Amniotic epithelial cell (primary cell): ENCODE results near the gene C11orf65.

ENCODE experiments used
- DNase-seq: peaks from one replicate; pipeline ENCODE4 v3.0.0-alpha.2; 2010; ENCODE audit warnings: low read depth

C11orf65 gene, protein sequence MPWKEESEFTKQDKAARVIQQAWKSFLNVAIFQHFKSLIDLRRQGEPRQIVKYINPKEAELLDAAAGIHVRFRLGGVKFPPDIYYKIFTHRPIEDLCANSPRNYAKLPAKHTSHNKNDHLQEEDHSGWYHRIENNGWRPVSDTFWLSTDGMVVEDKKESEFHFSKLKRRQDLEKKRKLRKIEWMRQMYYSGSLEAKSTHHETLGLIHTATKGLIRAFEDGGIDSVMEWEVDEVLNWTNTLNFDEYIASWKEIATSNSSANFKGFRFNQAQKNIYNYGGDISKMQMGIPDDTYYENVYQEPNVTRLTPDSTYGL

DNA sequence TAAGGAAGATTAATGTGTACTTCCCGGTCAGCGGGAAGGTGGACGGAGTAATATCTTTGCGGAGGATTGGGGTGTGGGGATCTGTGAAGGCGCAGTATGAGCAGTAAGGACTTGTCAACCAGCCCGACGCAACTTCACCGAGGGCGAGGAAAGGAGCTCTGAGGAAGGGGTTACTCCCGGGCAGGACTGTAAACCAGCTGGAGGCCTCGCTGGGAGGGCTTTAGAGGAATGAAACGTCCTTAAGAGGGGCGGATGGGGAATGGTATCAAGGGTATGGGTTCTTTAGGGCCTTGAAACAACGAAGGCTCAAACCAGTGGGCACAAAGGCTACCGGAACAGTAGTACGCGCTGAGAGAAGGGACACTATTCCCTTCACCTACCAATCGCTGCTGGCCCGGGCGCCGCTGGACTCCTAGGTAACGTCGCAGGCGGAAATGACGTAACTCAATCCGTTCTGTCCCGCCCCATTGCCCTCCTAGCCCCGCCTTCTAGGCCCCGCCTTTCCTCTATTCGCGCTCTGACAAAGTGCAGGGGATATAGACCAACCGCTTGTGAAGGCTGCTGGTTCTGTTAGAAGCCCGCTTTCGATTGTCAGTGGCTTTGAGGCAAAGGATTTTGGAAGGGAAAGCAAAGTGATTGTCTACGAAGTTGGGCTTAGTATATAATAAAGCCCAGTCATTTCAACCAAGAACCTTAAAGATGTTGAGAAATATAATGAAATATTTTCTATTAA, at the start of gene C11orf65:
TSS of gene C11orf65 (minus strand) at position 439 of the 733 bp plus-strand sequence. CDS start 5,970 bp downstream, outside the sequence.
- peak; percentile 96 for DNase-seq

DNA sequence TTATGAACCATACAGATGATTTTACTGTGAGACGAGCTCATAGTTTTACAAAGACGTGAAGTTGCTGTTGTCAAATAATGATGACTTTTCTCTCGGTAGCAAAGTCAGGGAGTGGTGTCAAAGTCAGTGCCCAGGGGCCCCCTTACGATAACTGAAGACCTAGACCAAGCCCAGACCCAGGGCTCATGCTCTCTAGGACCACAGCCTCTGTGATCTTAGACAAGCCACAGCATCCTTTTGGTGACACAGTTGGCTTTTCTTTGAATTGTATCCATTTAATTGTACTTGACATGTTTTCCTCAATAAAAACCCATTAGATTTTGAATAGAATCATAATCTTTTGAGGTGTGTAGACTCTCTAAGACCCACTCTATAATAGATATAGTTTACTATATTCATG, 48.8 kb upstream of the C11orf65 start:
- DNase-seq = no peak

DNA sequence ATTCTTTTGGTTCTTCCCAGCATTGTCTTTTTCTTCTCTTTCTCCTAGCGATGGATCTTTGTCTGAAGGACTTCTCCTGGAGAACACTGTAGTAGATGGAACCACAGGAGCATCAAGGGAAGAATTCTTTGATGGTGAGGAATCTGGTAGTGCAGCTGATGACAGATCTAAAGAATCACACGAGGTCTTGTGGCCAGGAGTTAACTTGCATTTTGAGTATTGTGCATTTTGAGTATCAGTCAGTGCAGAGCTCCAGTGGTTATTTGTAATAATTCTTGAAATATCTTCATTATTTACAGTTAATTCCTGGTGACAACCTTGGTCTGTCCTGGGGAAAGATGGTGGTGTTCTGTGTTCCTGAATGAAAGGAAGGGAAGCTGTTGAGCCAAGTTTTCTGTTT, 45.4 kb upstream of the C11orf65 start:
- peak; percentile 37 for DNase-seq

DNA sequence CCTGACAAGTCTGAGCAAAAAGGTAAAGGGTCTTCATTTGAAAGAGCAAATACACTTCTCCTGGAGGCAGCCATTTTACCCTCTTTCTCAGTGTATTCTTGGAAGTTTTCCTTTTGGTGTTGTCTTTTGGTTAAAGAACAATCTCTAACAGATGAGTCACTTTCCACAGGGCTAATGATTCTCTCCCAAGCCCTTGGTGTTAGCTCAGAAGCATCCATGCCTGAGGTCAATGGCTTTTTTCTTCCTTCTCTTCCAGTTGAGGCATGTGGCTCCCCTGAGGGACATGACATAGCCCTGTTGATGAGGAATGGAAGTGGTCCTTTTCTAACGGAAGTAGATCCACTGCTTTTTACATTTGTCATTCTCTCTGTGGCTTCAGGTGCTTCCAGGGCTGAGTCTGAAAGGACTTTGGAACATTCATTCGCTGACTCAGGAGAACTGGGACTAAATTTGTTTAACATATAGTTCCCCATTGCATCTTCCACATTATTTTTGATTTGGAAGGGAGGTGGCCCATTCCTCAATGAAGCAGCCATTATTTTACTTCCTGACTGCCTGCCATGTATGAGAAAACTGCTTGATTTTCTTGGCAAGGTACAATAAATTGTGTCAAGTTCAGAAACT, 44.6 kb upstream of the C11orf65 start:
- DNase-seq = peak; percentile 68

DNA sequence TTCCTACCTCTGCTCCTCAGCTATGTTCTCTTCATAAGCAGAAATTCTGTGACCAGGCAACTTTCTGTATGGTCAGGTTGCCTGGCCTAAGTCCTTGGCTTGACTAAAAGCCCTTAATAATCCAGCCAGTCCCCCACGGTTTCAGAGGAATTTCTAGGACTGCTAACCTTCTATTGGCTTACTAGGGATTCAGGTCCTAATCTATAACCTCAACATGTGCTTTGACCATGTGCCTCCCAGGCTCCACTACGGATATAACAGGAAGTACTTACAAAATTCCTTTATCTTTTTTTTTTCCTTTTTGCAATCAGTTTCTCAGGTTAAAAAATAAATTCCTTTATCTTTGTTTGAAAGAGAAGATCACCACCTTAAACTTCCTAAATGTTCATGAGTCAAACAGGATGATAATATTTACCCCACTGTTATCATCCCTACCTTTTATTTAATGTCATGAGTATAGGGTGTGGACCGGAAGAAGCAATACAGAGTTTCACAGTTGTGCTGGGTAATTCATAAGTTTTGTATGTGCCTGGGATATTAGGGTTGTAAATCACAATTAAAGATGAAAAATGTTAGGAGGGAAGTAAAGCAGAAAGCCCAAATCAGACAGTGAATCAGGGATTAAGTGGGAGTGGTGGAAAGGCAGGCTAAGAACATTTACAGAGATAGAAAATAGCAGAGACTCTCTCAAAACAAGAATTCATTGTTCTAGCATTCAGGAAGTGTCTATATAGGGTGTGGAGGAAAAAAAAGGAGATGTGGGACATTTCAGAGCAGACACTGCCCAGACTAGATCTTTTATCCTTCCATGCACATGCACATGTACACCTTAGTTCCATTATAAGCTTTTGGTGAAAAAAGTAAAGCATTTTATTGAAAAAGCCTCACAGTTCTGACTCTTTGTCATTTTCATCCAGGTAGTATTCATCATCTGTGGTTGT, 41.6 kb upstream of the C11orf65 start:
- no peak for DNase-seq

DNA sequence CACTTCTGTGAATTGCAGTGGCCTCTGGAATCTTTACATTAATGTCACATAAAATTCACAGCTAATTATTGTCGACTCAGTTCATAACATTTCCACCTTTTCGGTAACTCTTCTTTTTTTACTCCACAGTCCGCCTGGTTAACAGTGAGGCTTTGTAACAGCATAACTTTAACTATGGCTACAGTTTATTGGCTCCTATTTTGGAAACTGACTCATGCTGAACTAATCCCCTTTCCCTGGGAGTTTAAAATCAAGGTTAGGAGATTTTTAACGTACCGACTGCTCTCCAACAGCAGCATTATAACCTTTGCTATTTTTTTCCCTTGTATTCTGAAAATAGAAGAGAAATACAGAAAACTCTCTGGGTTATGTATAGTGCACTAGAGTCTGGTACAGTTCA, 34.1 kb upstream of the C11orf65 start:
- no peak for DNase-seq

DNA sequence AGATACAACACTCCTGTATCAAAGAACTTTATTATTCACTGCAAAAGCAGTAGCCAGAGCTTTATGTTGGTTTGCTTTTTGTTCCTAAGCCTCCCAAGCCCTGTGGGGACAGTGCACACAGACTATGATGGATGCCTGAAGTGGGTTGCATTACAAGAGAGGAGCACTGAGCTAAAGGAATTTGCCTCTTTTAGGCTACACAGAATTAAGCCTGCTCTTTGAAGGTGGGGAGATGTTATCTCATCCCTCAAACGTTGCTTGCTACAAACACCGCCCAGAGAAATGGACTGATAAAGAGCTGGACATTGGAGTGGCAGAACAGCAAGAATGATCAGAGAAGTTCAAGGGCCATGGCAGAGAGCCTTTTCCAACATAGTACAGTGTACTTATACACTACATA, 33.4 kb upstream of the C11orf65 start:
- DNase-seq = no peak

DNA sequence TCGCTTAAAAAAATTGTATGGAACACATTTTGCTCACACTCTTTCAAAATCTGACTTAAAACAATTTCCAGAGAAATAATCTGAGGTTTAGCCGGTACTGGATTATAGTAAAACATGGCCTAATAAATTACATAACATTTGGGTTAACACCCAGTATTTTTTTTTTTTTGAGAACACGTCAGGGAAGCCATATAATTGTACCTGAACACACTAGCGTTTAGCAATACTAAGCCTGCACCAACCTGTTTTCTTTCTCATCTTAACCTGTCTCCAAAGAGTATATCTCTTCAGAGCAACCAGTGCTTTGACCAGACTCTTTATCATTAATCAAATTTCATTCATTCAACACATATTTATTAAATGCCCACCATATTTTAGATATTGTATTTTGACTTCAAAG, 32.8 kb upstream of the C11orf65 start:
- no peak for DNase-seq

DNA sequence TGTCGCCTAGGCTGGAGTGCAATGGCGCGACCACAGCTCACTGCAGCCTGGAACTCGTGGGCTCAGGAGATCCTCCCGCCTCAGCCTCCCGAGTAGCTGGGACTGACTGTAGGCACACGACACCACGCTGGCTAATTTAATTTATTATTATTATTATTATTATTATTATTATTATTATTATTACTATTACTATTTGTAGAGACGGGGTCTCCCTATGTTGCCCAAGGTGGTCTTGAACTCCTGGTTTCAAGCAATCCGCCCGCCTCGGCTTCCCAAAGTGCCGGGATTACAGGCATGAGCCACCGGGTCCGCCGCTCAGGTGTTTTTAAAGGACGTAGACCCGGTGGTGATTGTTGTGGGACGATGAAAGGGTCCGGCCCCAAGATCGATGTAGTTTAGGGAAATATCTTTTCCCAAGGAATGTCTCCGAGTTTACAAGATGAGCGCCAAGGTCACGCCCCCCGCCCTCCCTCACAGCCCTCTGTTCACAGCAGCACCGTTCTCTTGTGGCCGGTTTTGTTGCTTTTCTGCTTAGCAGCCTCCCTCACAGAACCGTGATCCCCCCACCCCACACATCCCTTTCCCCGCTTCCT, 31.6 kb upstream of the C11orf65 start:
- no peak for DNase-seq

DNA sequence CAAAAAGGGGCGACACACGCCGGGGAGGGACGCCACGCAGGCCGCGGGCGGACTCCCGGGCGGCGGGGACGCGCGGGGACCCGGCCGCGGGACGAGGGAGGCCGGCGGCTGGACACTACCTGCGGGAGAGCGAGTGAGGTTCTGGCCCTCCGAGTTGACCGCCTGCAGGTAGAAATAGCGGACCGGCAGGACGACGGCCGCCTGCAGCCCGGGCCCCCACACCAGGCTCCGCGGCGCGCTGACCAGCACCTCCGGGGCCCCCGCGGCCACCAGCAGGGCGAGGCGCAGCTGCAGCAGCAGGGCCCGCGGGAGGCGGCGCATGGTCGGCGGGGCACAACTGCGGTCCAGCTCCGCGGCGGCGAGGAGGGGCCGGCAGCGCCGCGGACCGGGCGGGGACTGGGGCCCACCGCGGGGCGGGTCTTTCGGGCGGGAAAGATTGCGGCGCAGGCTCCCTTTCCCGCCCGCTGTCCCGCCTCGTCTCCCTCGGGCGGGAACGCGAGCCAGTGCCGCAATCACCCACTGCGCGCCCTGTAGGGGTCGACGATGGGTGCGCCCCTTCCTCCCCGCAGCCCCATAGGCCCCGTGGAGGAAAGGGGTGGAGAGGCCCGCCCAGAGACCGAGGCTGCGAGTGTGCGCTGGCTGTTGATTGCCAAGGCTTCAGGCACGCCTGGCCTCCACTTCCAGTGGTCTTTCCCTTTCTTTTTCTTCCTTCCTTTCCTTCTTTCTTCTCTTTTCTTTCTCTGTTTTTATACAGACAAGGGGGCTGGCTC, 30.9 kb upstream of the C11orf65 start, which contains the start of gene POGLUT3:
TSS of gene POGLUT3 (minus strand) at position 339 of the 770 bp plus-strand sequence. CDS start at position 321, 18 bp downstream.
- DNase-seq = peak; percentile 50

DNA sequence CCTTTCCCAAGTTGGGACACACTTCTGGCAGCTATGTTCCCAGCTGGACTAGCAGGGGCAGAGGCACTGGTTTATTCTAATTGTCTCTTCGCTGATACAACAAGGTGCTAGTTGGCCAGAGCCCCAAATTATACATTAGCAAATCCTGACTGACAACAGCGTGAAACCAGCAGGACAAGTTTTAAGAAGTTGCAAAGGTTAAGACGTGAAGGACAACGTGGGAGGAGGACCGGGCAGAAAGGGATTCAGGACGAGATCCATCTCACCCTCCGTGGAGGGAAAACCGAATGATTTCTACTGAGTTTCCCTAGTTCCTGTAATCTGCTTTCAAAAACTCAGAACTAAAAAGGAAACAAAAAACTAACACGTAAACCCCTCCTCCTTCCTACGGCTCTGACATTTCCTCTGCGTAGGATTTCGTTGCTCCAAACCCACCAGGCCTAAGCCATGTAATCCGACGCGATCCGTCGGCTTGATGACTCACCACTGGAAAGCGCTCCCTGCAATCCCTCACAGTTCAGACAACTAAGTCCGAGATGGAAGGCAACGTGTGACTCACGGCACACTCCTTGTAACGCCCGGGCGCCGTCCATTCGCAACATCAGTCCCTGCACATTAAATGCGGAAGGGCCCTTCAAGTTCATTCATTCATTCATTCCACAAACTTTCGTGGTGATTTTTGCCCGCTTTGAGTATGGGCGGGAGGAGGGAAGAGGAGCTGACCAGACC, 30.2 kb upstream of the C11orf65 start:
- peak; percentile 100 for DNase-seq

DNA sequence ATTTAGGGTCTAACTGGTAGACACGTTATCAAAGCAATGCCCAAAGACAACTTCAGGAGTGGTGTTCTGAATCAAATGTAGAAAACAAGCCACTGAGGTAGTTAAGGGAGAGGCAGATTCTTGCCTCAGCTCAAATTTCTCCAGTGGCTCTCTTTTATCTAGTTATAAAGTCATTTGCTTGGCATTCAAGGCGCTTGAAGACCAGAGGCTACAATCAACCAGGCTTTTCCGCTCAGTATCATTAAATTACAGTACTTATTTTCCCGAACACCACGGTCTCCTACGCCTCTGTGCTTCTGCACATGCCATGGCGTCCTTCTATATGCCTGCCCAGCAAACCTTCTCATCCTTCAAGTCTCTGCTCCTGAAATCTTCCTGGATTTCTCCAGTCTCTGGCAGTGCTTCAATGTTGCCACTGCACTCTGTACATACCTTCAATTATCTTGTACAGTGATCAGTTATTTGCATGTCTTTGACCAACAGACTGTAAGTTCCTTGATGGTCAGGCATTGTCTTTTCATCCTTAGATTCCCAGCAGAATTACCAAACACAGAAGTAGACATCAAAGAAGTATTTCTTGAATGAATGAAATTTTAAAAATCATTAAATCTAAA, 29.4 kb upstream of the C11orf65 start:
- DNase-seq = peak; percentile 45

DNA sequence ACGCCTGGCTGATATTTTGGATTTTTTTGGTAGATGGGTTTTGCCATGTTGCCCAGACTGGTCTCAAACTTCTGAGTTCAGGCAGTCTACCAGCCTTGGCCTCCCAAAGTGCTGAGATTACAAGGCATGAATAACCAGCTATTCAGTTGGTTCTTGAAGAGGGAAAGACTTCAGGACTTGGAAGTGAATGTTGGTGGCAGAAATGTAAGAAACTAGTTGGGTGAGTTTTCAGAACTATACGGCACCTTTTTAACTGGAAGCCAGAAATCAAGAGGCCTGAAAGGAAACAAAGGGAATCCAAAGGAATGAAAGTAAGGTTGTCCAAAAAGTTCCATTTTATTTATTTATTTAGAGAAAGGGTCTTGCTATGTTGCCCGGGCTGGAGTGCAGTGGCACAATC, 28.0 kb upstream of the C11orf65 start:
- DNase-seq = no peak

DNA sequence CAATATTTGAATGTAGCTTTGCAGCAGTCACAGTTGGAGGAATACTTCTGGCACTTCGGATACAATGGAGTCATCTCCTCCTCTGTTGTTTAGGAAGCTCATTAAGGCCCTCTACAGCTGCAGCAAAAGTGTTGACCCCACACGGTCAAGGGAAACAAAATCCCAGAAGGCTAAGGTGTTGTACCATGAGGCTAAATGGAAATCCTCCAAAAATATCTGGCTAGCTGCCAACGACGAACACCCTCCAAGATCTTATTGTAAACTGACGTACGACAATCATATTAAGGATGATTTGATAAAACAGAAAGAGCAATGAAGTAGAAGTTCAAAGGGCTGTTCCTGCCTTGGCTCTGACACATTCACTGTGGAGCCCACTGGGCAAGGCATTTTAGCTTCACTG, 26.9 kb upstream of the C11orf65 start:
- no peak for DNase-seq

DNA sequence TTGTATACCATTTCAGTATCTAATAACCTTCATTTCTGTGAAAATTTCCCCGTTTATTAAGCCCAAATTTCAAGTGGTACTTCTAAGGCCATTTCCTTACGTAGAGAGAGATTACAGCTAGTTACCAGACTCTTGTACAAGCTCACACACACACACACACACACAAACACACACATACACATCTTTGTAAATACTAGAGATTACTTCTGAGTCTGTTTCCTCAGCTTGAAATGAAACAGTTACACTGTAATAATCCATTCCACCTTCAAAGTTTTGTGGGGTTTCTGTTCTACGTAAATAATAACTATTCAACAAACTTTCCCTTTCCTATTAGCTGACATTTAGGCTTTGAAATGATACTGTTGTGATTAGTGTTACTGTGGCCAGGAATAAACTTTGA, 24.6 kb upstream of the C11orf65 start:
- DNase-seq = peak; percentile 66

DNA sequence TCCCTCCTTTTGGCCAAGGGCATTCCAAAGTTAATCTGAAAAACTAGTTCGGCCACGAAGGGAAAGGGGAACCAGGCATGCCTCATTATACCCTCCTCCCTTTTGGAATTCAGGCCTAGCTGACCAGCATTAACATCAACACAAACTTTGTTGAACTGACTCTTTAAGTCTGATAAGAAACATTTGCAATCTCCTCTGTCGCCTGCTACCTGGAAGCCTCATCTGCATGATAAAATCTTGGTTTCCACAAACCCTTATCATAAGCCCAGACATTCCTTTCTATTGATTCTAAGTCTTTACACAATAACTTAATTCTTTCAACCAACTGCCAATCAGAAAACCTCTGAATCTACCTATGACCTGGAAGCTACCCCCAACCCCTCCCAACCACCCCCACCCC, 19.5 kb upstream of the C11orf65 start:
- no peak for DNase-seq

DNA sequence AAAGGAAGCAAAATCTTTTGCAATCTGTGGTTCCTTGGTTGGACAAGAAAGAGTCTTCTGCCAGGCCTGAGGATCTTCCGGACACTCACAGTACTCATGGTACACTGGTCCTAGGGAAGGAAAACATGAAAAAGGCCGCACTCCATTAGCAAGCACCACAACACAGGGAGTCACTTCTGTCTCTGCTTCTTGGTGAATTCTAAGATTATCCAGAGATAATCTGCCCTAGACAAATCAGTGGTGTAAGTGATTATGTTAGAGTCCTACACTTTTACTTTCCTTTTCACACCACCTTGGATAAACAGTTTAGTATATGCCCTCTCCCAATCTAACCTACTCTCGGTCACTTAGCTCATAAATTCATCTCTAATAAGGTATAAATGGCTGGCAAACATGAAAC, 19.0 kb upstream of the C11orf65 start:
- no peak for DNase-seq

DNA sequence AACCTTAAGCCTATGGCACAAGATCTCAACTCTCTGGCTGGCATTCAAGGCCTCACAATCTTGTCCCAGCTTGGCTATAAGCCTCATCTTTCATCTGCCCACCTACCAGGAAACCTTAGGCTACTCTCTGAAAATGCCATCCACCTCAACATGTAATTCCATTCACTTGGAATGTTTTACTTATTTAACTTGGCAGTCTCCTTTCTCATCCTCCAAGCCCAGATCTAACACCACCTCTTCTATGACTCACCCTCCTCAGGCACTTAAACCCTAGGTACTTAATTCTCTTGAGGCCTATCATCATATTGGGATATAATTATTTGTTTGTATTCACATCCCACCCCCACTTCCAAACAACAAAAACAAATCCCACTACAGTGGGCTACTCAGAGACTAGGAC, 15.8 kb upstream of the C11orf65 start:
- no peak for DNase-seq

DNA sequence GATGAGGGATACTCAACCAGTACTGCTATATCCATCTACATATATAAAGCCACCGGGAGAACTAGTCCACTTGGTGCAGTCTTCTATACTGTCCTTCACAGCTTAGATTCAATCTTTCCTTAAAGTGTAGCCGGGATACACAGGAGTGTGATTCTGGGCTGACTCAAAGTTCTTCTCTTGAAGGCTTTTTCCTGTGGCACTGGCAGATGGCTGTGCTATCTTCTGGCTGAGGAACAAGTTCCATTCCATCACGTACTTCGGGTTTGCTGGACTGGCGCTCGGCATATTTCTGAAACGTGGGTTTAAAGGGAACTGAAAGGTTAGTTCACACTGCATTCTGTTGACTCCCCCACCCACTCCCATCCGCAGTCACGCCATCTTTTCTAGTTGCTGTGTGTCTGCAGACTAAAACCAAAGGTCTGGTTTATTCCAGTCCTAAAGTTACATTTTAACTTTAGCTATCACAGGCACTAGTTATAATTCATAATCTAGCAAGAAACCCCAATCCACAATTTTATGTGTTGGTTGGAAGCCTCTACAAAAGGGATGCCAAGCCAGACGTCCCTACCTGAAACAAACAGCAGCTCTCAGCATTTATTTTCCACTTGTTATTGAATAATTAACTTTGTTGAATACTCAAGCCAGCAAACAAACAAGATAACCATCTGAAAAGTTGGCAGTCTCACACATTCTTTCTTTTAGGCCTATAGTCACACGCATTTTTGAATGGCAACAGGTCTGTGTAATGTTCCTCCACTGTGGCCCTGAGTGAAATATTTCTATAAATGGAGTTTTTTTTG, 7.5 kb upstream of the C11orf65 start:
- DNase-seq = no peak
